NCI-H748 treated with DMSO at 0.1 percent for 48 hours (cell line): ENCODE data around the gene NT5C3B.
"Not testable (repeated sequence)": the region's sequence is repeated elsewhere in the genome, so short reads cannot be mapped to it uniquely, and the experiment has no call there.

ENCODE experiments used
- DNase-seq: peaks from one replicate; lab custom pipeline; 2025; lab: John Stamatoyannopoulos, UW

Gene NT5C3B

GRCh38 chr17:41835800-41836549, at the start of gene NT5C3B:
TSS of gene NT5C3B (minus strand) at chr17:41836232. CDS start at chr17:41836193, 39 bp downstream.
- DNase-seq = no peak

GRCh38 chr17:41885733-41886132, 49.7 kb upstream of the NT5C3B start:
- DNase-seq = no peak

GRCh38 chr17:41882756-41883155, 46.7 kb upstream of the NT5C3B start:
- no peak for DNase-seq

GRCh38 chr17:41880130-41880529, 44.1 kb upstream of the NT5C3B start:
- DNase-seq = no peak

- not testable (repeated sequence) for DNase-seq
Measured at GRCh38 chr17:41874293-41874670, 38.2 kb upstream of the NT5C3B start.

- no peak for DNase-seq
Measured at GRCh38 chr17:41873559-41874292, 37.7 kb upstream of the NT5C3B start.

- DNase-seq = no peak
Measured at GRCh38 chr17:41871789-41872188, 35.8 kb upstream of the NT5C3B start.

GRCh38 chr17:41870627-41871026, 34.6 kb upstream of the NT5C3B start:
- no peak for DNase-seq

- DNase-seq = no peak
Measured at GRCh38 chr17:41870097-41870496, 34.1 kb upstream of the NT5C3B start.

GRCh38 chr17:41869426-41869825, 33.4 kb upstream of the NT5C3B start:
- DNase-seq = no peak

- DNase-seq = no peak
Measured at GRCh38 chr17:41868568-41868967, 32.5 kb upstream of the NT5C3B start.

- no peak for DNase-seq
Measured at GRCh38 chr17:41865596-41865893, 29.5 kb upstream of the NT5C3B start.

GRCh38 chr17:41864836-41865595, 29.0 kb upstream of the NT5C3B start, which contains the start of gene KLHL11:
TSS of gene KLHL11 (minus strand) at chr17:41865423. CDS start at chr17:41865370, 53 bp downstream.
- DNase-seq = peak; percentile 81

GRCh38 chr17:41864498-41864835, 28.4 kb upstream of the NT5C3B start:
- DNase-seq = peak; percentile 28

- no peak for DNase-seq
Measured at GRCh38 chr17:41863074-41863848, 27.2 kb upstream of the NT5C3B start.

GRCh38 chr17:41860254-41860931, 24.4 kb upstream of the NT5C3B start:
- DNase-seq = no peak

- DNase-seq = not testable (repeated sequence)
Measured at GRCh38 chr17:41851382-41851781, 15.3 kb upstream of the NT5C3B start.

GRCh38 chr17:41849251-41849990, 13.4 kb upstream of the NT5C3B start:
- DNase-seq = no peak

GRCh38 chr17:41848788-41849187, 12.8 kb upstream of the NT5C3B start:
- DNase-seq = no peak

- no peak for DNase-seq
Measured at GRCh38 chr17:41844971-41845370, 8.9 kb upstream of the NT5C3B start.

- DNase-seq = not testable (repeated sequence)
Measured at GRCh38 chr17:41840781-41841180, 4.7 kb upstream of the NT5C3B start.
